Measurements from ENCODE around the gene PGBD4.

DNA sequence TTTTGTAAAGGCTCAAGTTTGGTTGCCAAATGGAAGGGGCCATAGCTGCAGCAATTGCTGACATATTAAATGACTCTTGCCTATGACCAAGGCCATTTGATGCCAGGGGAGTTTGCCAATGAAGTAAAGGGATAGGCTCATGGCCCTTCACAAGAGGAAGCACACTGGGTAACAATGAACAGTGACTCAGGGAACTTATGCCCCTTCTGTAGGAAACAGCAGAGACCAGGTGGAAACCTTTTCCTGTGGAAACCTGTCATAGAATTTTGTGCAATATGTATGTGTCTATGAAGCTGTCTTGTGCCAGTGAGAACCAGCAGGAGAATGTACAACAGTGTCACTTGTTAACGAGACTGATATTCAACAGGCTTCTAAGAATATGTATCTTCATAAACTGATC, 37.4 kb upstream of the PGBD4 start:
- no peak for TF ChIP-seq POLR2A (IDR thresholded peaks at IDR 0.05)
- TF ChIP-seq, protein P1, sequence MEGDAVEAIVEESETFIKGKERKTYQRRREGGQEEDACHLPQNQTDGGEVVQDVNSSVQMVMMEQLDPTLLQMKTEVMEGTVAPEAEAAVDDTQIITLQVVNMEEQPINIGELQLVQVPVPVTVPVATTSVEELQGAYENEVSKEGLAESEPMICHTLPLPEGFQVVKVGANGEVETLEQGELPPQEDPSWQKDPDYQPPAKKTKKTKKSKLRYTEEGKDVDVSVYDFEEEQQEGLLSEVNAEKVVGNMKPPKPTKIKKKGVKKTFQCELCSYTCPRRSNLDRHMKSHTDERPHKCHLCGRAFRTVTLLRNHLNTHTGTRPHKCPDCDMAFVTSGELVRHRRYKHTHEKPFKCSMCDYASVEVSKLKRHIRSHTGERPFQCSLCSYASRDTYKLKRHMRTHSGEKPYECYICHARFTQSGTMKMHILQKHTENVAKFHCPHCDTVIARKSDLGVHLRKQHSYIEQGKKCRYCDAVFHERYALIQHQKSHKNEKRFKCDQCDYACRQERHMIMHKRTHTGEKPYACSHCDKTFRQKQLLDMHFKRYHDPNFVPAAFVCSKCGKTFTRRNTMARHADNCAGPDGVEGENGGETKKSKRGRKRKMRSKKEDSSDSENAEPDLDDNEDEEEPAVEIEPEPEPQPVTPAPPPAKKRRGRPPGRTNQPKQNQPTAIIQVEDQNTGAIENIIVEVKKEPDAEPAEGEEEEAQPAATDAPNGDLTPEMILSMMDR (IDR thresholded peaks at IDR 0.05): no peak
